Measurements from ENCODE around the gene CCR5AS.

CCR5AS gene

DNA sequence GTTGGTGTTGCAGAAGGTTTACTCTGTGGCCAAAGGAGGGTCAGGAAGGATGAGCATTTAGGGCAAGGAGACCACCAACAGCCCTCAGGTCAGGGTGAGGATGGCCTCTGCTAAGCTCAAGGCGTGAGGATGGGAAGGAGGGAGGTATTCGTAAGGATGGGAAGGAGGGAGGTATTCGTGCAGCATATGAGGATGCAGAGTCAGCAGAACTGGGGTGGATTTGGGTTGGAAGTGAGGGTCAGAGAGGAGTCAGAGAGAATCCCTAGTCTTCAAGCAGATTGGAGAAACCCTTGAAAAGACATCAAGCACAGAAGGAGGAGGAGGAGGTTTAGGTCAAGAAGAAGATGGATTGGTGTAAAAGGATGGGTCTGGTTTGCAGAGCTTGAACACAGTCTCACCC, 32.1 kb downstream of the CCR5AS start:
- intact Hi-C loops (cut with DNase I) = no loop called here
- no peak for ATAC-seq
- TF ChIP-seq CTCF (IDR thresholded peaks at IDR 0.05) = no peak
- TF ChIP-seq POLR2A (IDR thresholded peaks at IDR 0.05) = no peak
- H3K9me3 ChIP-seq = no peaks in the 10 kb centered on the region
- H3K4me1 ChIP-seq = no peaks in the 10 kb centered on the region
- no peak overlapping the region for H3K4me3 ChIP-seq
- H3K36me3 ChIP-seq (replicated peaks in 1 of 2; ENCODE audit: insufficient read depth in 1 of 2, low read depth in 2 of 2) = no peaks in the 10 kb centered on the region
- no peak for DNase-seq
- H3K27ac ChIP-seq = no peak overlapping the region
- WGBS, 2 donors = 73 to 80% methylated on average over 3 of the region's 3 CpGs
- H3K27me3 ChIP-seq = no peaks in the 10 kb centered on the region

GRCh38 chr3:46372492-46373359, 34.1 kb downstream of the CCR5AS start:
- H3K4me1 ChIP-seq = no peaks in the 10 kb centered on the region
- H3K9me3 ChIP-seq = no peaks in the 10 kb centered on the region
- H3K27me3 ChIP-seq = no peaks in the 10 kb centered on the region
- H3K4me3 ChIP-seq = no peak overlapping the region
- WGBS, 2 donors = 55 to 59% methylated on average over 9 of the region's 9 CpGs
- TF ChIP-seq CTCF (IDR thresholded peaks at IDR 0.05) (peak in 4 of 7 experiments; percentile 24 to 38 (median 25)), POLR2A (IDR thresholded peaks at IDR 0.05) (no peak)
- DNase-seq (no peak), ATAC-seq (no peak)
- H3K27ac ChIP-seq = no peak overlapping the region
- intact Hi-C loops (cut with DNase I) = no loop called here
- no peaks in the 10 kb centered on the region for H3K36me3 ChIP-seq (replicated peaks in 1 of 2; ENCODE audit: insufficient read depth in 1 of 2, low read depth in 2 of 2)

- ATAC-seq = no peak
- no peak overlapping the region for H3K27ac ChIP-seq
- intact Hi-C loops (cut with DNase I) = no loop called here
- no peaks in the 10 kb centered on the region for H3K9me3 ChIP-seq
- no peaks in the 10 kb centered on the region for H3K27me3 ChIP-seq
- WGBS, 2 donors = 53 to 59% methylated on average over 10 of the region's 10 CpGs
- no peak for TF ChIP-seq POLR2A (IDR thresholded peaks at IDR 0.05)
- no peak for TF ChIP-seq CTCF (IDR thresholded peaks at IDR 0.05)
- H3K4me1 ChIP-seq = no peaks in the 10 kb centered on the region
- H3K4me3 ChIP-seq = no peak overlapping the region
- H3K36me3 ChIP-seq (replicated peaks in 1 of 2; ENCODE audit: insufficient read depth in 1 of 2, low read depth in 2 of 2) = no peaks in the 10 kb centered on the region
- no peak for DNase-seq
Observed at GRCh38 chr3:46371519-46372340, 35.1 kb downstream of the CCR5AS start.

GRCh38 chr3:46370839-46371518, 35.9 kb downstream of the CCR5AS start, which contains the start of gene CCR5:
Gene CCR5, plus strand, starts transcription at chr3:46370946. Its CDS starts 1,957 bp downstream, at chr3:46372903.
- TF ChIP-seq POLR2A (IDR thresholded peaks at IDR 0.05) = no peak
- TF ChIP-seq CTCF (IDR thresholded peaks at IDR 0.05) = no peak
- Histone ChIP-seq H3K36me3 (replicated peaks in 1 of 2; ENCODE audit: insufficient read depth in 1 of 2, low read depth in 2 of 2) (no peaks in the 10 kb centered on the region), H3K4me1 (no peaks in the 10 kb centered on the region), H3K27me3 (no peaks in the 10 kb centered on the region), H3K27ac (peak within 1 kb of the TSS in 1 of 4 donors; percentile 20), H3K4me3 (no peak within 1 kb of the TSS), H3K9me3 (no peaks in the 10 kb centered on the region)
- ATAC-seq = no peak
- WGBS, 2 donors = 38 to 45% methylated on average over 5 of the region's 5 CpGs
- intact Hi-C loops (cut with DNase I) = no loop called here
- no peak for DNase-seq
